ENCODE measurements around the gene SLC16A9. TPM values are rescaled to one million over a fixed set of nuclear protein-coding genes. Genes with fewer than 3 reads are reported as not detected.

SLC16A9 gene
- total RNA-seq, 1 donor from 2014 or later: 1.2 TPM

- TF ChIP-seq CTCF (IDR thresholded peaks at IDR 0.05): no peak
- POLR2A ChIA-PET: no interaction called here
- H3K27me3 Mint-ChIP-seq: peaks cover 12% of the 10 kb centered on the region
- intact Hi-C loops (cut with micrococcal nuclease): loop anchor here (5.0 to 10.0 kb wide), 2 partner anchors 103 to 200 kb away; partner anchors contain the start of gene CCDC6
- CTCF ChIA-PET: no interaction called here
- DNase-seq (no peak), ATAC-seq (ENCODE audit: low read depth) (no peak)
- H3K36me3 Mint-ChIP-seq (ENCODE audit: low read depth): no peaks in the 10 kb centered on the region
- no peaks in the 10 kb centered on the region for H3K9me3 Mint-ChIP-seq
- H3K27ac Mint-ChIP-seq: no peak overlapping the region
- H3K4me1 Mint-ChIP-seq: peaks cover 4% of the 10 kb centered on the region
- no peak overlapping the region for H3K4me3 Mint-ChIP-seq
Observed at GRCh38 chr10:59704630-59705029, 5.0 kb downstream of the SLC16A9 start.

- no peaks in the 10 kb centered on the region for H3K9me3 Mint-ChIP-seq
Observed at GRCh38 chr10:59702347-59702746, 7.3 kb downstream of the SLC16A9 start.

GRCh38 chr10:59700709-59701108 lies 8.9 kb downstream of the SLC16A9 start:
- DNase-seq (no peak), ATAC-seq (ENCODE audit: low read depth) (no peak)
- no peaks in the 10 kb centered on the region for H3K9me3 Mint-ChIP-seq
- peaks cover 2% of the 10 kb centered on the region for H3K27me3 Mint-ChIP-seq
- no peak overlapping the region for H3K27ac Mint-ChIP-seq
- ChIA-PET POLR2A (no interaction called here), CTCF (no interaction called here)
- no peak overlapping the region for H3K4me3 Mint-ChIP-seq
- intact Hi-C loops (cut with micrococcal nuclease): loop anchor here (10.0 kb wide), 1 partner anchor 204 kb away; the partner anchor contains the start of gene CCDC6
- no peak for TF ChIP-seq CTCF (IDR thresholded peaks at IDR 0.05)
- no peaks in the 10 kb centered on the region for H3K36me3 Mint-ChIP-seq (ENCODE audit: low read depth)
- no peaks in the 10 kb centered on the region for H3K4me1 Mint-ChIP-seq

More at GRCh38 chr10:59702347-59702746, 7.3 kb downstream of the SLC16A9 start:
- ChIA-PET POLR2A (no interaction called here), CTCF (no interaction called here)
- Mint-ChIP-seq H3K4me3 (no peak overlapping the region), H3K36me3 (ENCODE audit: low read depth) (no peaks in the 10 kb centered on the region), H3K27ac (no peak overlapping the region), H3K4me1 (no peaks in the 10 kb centered on the region), H3K27me3 (peaks cover 6% of the 10 kb centered on the region)
- no peak for TF ChIP-seq CTCF (IDR thresholded peaks at IDR 0.05)
- intact Hi-C loops (cut with micrococcal nuclease): loop anchor here (10.0 kb wide), 1 partner anchor 202 kb away; the partner anchor contains the start of gene CCDC6
- DNase-seq (no peak), ATAC-seq (ENCODE audit: low read depth) (no peak)

GRCh38 chr10:59698326-59698725 lies 11.3 kb downstream of the SLC16A9 start:
- Mint-ChIP-seq H3K27me3 (peaks cover 2% of the 10 kb centered on the region), H3K9me3 (no peaks in the 10 kb centered on the region), H3K36me3 (ENCODE audit: low read depth) (no peaks in the 10 kb centered on the region), H3K4me1 (no peaks in the 10 kb centered on the region), H3K27ac (no peak overlapping the region), H3K4me3 (no peak overlapping the region)
- POLR2A ChIA-PET: no interaction called here
- intact Hi-C loops (cut with micrococcal nuclease): no loop called here
- no peak for ATAC-seq (ENCODE audit: low read depth)
- CTCF ChIA-PET: no interaction called here
- DNase-seq: no peak
- TF ChIP-seq CTCF (IDR thresholded peaks at IDR 0.05): no peak

GRCh38 chr10:59695637-59696036 lies 14.0 kb downstream of the SLC16A9 start:
- H3K36me3 Mint-ChIP-seq (ENCODE audit: low read depth): no peaks in the 10 kb centered on the region
- H3K4me1 Mint-ChIP-seq: no peaks in the 10 kb centered on the region
- DNase-seq (no peak), ATAC-seq (ENCODE audit: low read depth) (no peak)
- no peak for TF ChIP-seq CTCF (IDR thresholded peaks at IDR 0.05)
- CTCF ChIA-PET: no interaction called here
- peaks cover 2% of the 10 kb centered on the region for H3K27me3 Mint-ChIP-seq
- POLR2A ChIA-PET: no interaction called here
- H3K9me3 Mint-ChIP-seq: no peaks in the 10 kb centered on the region
- intact Hi-C loops (cut with micrococcal nuclease): no loop called here
- H3K4me3 Mint-ChIP-seq: no peak overlapping the region
- H3K27ac Mint-ChIP-seq: no peak overlapping the region

All from activated B cell treated with CpG ODN at 0.5 μM for 24 hours (primary cell).